GM19025 (cell line): ENCODE data around the gene PPP4R1.

Experiments used
- ATAC-seq: cut with Tn5 transposase; IDR thresholded peaks from one replicate; pipeline ENCODE4 v1.9.1; 2021; ENCODE audit warnings: mild to moderate bottlenecking, low read depth, moderate library complexity; ENCODE audit not compliant: unreplicated experiment

PPP4R1 gene

GRCh38 chr18:9552191-9552590, 62.2 kb downstream of the PPP4R1 start:
- ATAC-seq: no peak

- no peak for ATAC-seq
Observed at GRCh38 chr18:9550429-9550828, 63.9 kb downstream of the PPP4R1 start.

- no peak for ATAC-seq
Observed at GRCh38 chr18:9549405-9549804, 65.0 kb downstream of the PPP4R1 start.

GRCh38 chr18:9547782-9548181, 66.6 kb downstream of the PPP4R1 start:
- no peak for ATAC-seq

- no peak for ATAC-seq
Observed at GRCh38 chr18:9546468-9546867, 67.9 kb downstream of the PPP4R1 start.

- ATAC-seq: no peak
Observed at GRCh38 chr18:9545029-9545428, 69.3 kb downstream of the PPP4R1 start.

GRCh38 chr18:9542924-9543323, 71.4 kb downstream of the PPP4R1 start:
- no peak for ATAC-seq

- no peak for ATAC-seq
Observed at GRCh38 chr18:9539938-9540337, 74.4 kb downstream of the PPP4R1 start.

GRCh38 chr18:9539283-9539682, 75.1 kb downstream of the PPP4R1 start:
- ATAC-seq: no peak

- no peak for ATAC-seq
Observed at GRCh38 chr18:9537677-9538076, 76.7 kb downstream of the PPP4R1 start.

- ATAC-seq: no peak
Observed at GRCh38 chr18:9536354-9537152, 77.8 kb downstream of the PPP4R1 start.

GRCh38 chr18:9535430-9535991, 78.8 kb downstream of the PPP4R1 start:
- no peak for ATAC-seq

GRCh38 chr18:9534844-9535243, 79.5 kb downstream of the PPP4R1 start:
- ATAC-seq: no peak

GRCh38 chr18:9531791-9532410, 82.5 kb downstream of the PPP4R1 start:
- ATAC-seq: no peak

- no peak for ATAC-seq
Observed at GRCh38 chr18:9530226-9531009, 83.9 kb downstream of the PPP4R1 start.

GRCh38 chr18:9526458-9526857, 87.9 kb downstream of the PPP4R1 start:
- no peak for ATAC-seq

- no peak for ATAC-seq
Observed at GRCh38 chr18:9522952-9523351, 91.4 kb downstream of the PPP4R1 start.

GRCh38 chr18:9521770-9522169, 92.6 kb downstream of the PPP4R1 start:
- no peak for ATAC-seq

- ATAC-seq: no peak
Observed at GRCh38 chr18:9520666-9521065, 93.7 kb downstream of the PPP4R1 start.

- no peak for ATAC-seq
Observed at GRCh38 chr18:9519399-9519798, 95.0 kb downstream of the PPP4R1 start.

- ATAC-seq: no peak
Observed at GRCh38 chr18:9517869-9518268, 96.5 kb downstream of the PPP4R1 start.
